GM18499 (cell line): ENCODE data around the gene TSHZ3.

Source experiments
- ATAC-seq: cut with Tn5 transposase; IDR thresholded peaks from one replicate; pipeline ENCODE4 v1.9.1; 2021; ENCODE audit warnings: moderate number of reproducible peaks; ENCODE audit not compliant: insufficient read depth, unreplicated experiment

The TSHZ3 gene

GRCh38 chr19:31269425-31270127 is 79.7 kb downstream of the TSHZ3 start:
- no peak for ATAC-seq

GRCh38 chr19:31268751-31269383 is 80.4 kb downstream of the TSHZ3 start:
- ATAC-seq = no peak

- ATAC-seq = no peak
Measured at GRCh38 chr19:31266731-31267130, 82.5 kb downstream of the TSHZ3 start.

- ATAC-seq = no peak
Measured at GRCh38 chr19:31266196-31266595, 83.0 kb downstream of the TSHZ3 start.

GRCh38 chr19:31264041-31264778 is 85.0 kb downstream of the TSHZ3 start:
- ATAC-seq = no peak

GRCh38 chr19:31263328-31263727 is 85.9 kb downstream of the TSHZ3 start:
- ATAC-seq = no peak

GRCh38 chr19:31262725-31263191 is 86.5 kb downstream of the TSHZ3 start:
- no peak for ATAC-seq

GRCh38 chr19:31261603-31262212 is 87.5 kb downstream of the TSHZ3 start:
- no peak for ATAC-seq

GRCh38 chr19:31261019-31261602 is 88.1 kb downstream of the TSHZ3 start:
- no peak for ATAC-seq

- no peak for ATAC-seq
Measured at GRCh38 chr19:31260171-31260933, 88.9 kb downstream of the TSHZ3 start.

GRCh38 chr19:31258211-31259052 is 90.8 kb downstream of the TSHZ3 start:
- no peak for ATAC-seq

GRCh38 chr19:31257426-31258130 is 91.7 kb downstream of the TSHZ3 start:
- no peak for ATAC-seq

GRCh38 chr19:31257025-31257424 is 92.2 kb downstream of the TSHZ3 start:
- no peak for ATAC-seq

GRCh38 chr19:31256593-31256960 is 92.7 kb downstream of the TSHZ3 start:
- ATAC-seq = no peak

GRCh38 chr19:31255831-31256592 is 93.2 kb downstream of the TSHZ3 start:
- no peak for ATAC-seq

- no peak for ATAC-seq
Measured at GRCh38 chr19:31255174-31255799, 93.9 kb downstream of the TSHZ3 start.

GRCh38 chr19:31254611-31255010 is 94.6 kb downstream of the TSHZ3 start:
- no peak for ATAC-seq
